Panc1 (cell line): ENCODE measurements around the gene SLC22A17. TPM values are rescaled to one million over a fixed set of nuclear protein-coding genes. Genes with fewer than 3 reads are reported as not detected.

Experiments used
- ATAC-seq: fragments of 200-7000 bp; cut with Tn5 transposase; 2 replicates; pipeline ENCODE4 v1.9.1; 2020; ENCODE audit warnings: mild to moderate bottlenecking, moderate library complexity
- BruUV-seq: library from RNA; stranded (reverse); fragments of 400-500 nt; replicated peaks from 2 replicates; lab custom pipeline; 2021; lab: Mats Ljungman, UMichigan
- CTCF ChIA-PET: fragments of 300-600 bp; sonication (Branson Sonifier 250); formaldehyde crosslinking; loops from one replicate; lab custom pipeline; 2022; ENCODE audit warnings: antibody characterized with exemption; lab: Charles Lee
- POLR2A ChIA-PET: fragments of 300-600 bp; sonication (Branson Sonifier 250); formaldehyde crosslinking; loops from one replicate; lab custom pipeline; 2022; ENCODE audit warnings: antibody characterized with exemption; lab: Charles Lee
- DNase-seq: peaks from one replicate; pipeline ENCODE4 v3.0.0-alpha.2; 2010; ENCODE audit warnings: low read depth, low spot score
- H3K27ac ChIP-seq: 2 replicates; pipeline ENCODE4 v1.5.1; 2011; ENCODE audit warnings: mild to moderate bottlenecking, low read length, inconsistent platforms
- H3K27me3 ChIP-seq: fragments of 200-500 bp; sonication (Bioruptor generic); 2 replicates; pipeline ENCODE4 v1.6.0; 2014; ENCODE audit warnings: low read length, inconsistent platforms; ENCODE audit not compliant: control insufficient read depth, insufficient read depth
- H3K36me3 ChIP-seq: fragments of 200-500 bp; sonication (Bioruptor generic); 2 replicates; pipeline ENCODE4 v1.5.1; 2014; ENCODE audit warnings: inconsistent platforms, mild to moderate bottlenecking, low read length, moderate library complexity; ENCODE audit not compliant: control insufficient read depth, insufficient read depth
- H3K4me1 ChIP-seq: 2 replicates; pipeline ENCODE4 v1.5.1; 2011; ENCODE audit warnings: inconsistent platforms, mild to moderate bottlenecking, low read length, moderate library complexity; ENCODE audit not compliant: control insufficient read depth, insufficient read depth
- H3K4me3 ChIP-seq, 2 experiments: 2 replicates each; pipeline ENCODE4 v1.5.1; 2011 to 2012; ENCODE audit warnings: low read depth in 2 of 2, low read length in 2 of 2, mild to moderate bottlenecking in 2 of 2, inconsistent platforms in 1 of 2, moderate library complexity in 1 of 2
- H3K9me3 ChIP-seq: fragments of 200-500 bp; sonication (Bioruptor generic); 2 replicates; pipeline ENCODE4 v1.5.1; 2014; ENCODE audit warnings: low read depth, mild to moderate bottlenecking, inconsistent platforms, low read length, moderate library complexity; ENCODE audit not compliant: control insufficient read depth, insufficient read depth
- CTCF ChIP-seq: fragments of 450-650 bp; IDR thresholded peaks from 2 replicates; pipeline ENCODE4 v1.5.1; 2017; ENCODE audit warnings: mild to moderate bottlenecking
- POLR2AphosphoS5 ChIP-seq: IDR thresholded peaks from 2 replicates; pipeline ENCODE4 v1.6.1; 2012; ENCODE audit warnings: mild to moderate bottlenecking, low read depth, low read length, moderate library complexity
- SIN3A ChIP-seq: IDR thresholded peaks from 2 replicates; pipeline ENCODE4 v1.6.1; 2012; ENCODE audit warnings: low read depth, mild to moderate bottlenecking, low read length, moderate library complexity, borderline replicate concordance; ENCODE audit not compliant: insufficient read depth
- TCF7L2 ChIP-seq: IDR thresholded peaks from 2 replicates; pipeline ENCODE4 v1.6.1; 2011; ENCODE audit warnings: mild to moderate bottlenecking, low read depth, low read length, inconsistent platforms
- in situ Hi-C: cut with HindIII; loops from 2 replicates; pipeline ENCODE4 v1.10.0; 2016; ENCODE audit warnings: low sequenced_read_pairs, low pct_unique_long_range_greater_than_20kb
- intact Hi-C: fragments of 100-400 bp; cut with micrococcal nuclease; formaldehyde crosslinking; loops from one replicate; pipeline ENCODE4 v1.10.0; 2022; ENCODE audit not compliant: unreplicated experiment
- total RNA-seq: library from RNA; stranded (reverse); gene quantifications from one replicate; pipeline ENCODE4 v1.2.1, GENCODE V29; 2021; ENCODE audit not compliant: unreplicated experiment
- TF ChIP-seq, protein P1 (sequence below), 2 experiments: IDR thresholded peaks; 2 replicates each; pipeline ENCODE4 v1.6.1; 2011 to 2012; ENCODE audit warnings: low read depth in 2 of 2, control low read depth in 1 of 2, low read length in 1 of 2, mild to moderate bottlenecking in 1 of 2, moderate library complexity in 1 of 2; ENCODE audit not compliant: insufficient read depth in 1 of 2

Gene SLC22A17
- total RNA-seq, 1 experiment from 2014 or later = 3.2 TPM

DNA sequence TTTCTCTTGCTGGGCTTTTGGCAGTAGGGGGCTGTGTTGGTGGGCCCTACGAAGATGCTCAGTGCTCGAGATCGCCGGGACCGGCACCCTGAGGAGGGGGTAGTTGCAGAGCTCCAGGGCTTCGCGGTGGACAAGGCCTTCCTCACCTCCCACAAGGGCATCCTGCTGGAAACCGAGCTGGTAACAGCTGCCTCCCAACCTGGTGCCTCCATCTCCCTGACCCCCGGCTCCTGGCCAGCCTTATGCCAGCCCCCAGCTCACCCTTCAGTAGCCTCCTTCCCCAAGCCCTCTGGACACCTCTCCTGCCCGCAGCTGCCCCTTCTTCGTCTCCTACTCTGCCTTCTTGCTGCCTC, 24.5 kb upstream of the SLC22A17 start:
- ChIA-PET CTCF (interaction anchor here (0.6 to 0.9 kb wide), 2 partner anchors 52 to 100 kb away, joined by 5 to 8 read pairs; no protein-coding TSS in a partner anchor), POLR2A (no interaction called here)
- H3K4me1 ChIP-seq = no peaks in the 10 kb centered on the region
- no TSS peak for BruUV-seq
- in situ Hi-C loops = no loop called here
- no peaks in the 10 kb centered on the region for H3K27me3 ChIP-seq
- H3K9me3 ChIP-seq = no peaks in the 10 kb centered on the region
- TF ChIP-seq POLR2AphosphoS5 (no peak), TCF7L2 (no peak)
- H3K36me3 ChIP-seq = no peaks in the 10 kb centered on the region
- no peak for ATAC-seq
- H3K4me3 ChIP-seq = no peak overlapping the region
- no peak for DNase-seq
- intact Hi-C loops = no loop called here
- no peak overlapping the region for H3K27ac ChIP-seq

- H3K27ac ChIP-seq = no peak within 1 kb of the TSS
- ATAC-seq = no peak
- DNase-seq = no peak
- H3K36me3 ChIP-seq = no peaks in the 10 kb centered on the region
- H3K4me1 ChIP-seq = no peaks in the 10 kb centered on the region
- no peaks in the 10 kb centered on the region for H3K9me3 ChIP-seq
- BruUV-seq = no TSS peak
- no peaks in the 10 kb centered on the region for H3K27me3 ChIP-seq
- ChIA-PET CTCF (interaction anchor here (0.5 to 0.9 kb wide), 2 partner anchors 52 to 59 kb away, joined by 5 read pairs; no protein-coding TSS in a partner anchor), POLR2A (no interaction called here)
- no peak for TF ChIP-seq SIN3A
- TF ChIP-seq, protein P1, sequence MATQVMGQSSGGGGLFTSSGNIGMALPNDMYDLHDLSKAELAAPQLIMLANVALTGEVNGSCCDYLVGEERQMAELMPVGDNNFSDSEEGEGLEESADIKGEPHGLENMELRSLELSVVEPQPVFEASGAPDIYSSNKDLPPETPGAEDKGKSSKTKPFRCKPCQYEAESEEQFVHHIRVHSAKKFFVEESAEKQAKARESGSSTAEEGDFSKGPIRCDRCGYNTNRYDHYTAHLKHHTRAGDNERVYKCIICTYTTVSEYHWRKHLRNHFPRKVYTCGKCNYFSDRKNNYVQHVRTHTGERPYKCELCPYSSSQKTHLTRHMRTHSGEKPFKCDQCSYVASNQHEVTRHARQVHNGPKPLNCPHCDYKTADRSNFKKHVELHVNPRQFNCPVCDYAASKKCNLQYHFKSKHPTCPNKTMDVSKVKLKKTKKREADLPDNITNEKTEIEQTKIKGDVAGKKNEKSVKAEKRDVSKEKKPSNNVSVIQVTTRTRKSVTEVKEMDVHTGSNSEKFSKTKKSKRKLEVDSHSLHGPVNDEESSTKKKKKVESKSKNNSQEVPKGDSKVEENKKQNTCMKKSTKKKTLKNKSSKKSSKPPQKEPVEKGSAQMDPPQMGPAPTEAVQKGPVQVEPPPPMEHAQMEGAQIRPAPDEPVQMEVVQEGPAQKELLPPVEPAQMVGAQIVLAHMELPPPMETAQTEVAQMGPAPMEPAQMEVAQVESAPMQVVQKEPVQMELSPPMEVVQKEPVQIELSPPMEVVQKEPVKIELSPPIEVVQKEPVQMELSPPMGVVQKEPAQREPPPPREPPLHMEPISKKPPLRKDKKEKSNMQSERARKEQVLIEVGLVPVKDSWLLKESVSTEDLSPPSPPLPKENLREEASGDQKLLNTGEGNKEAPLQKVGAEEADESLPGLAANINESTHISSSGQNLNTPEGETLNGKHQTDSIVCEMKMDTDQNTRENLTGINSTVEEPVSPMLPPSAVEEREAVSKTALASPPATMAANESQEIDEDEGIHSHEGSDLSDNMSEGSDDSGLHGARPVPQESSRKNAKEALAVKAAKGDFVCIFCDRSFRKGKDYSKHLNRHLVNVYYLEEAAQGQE (IDR thresholded peaks at IDR 0.05; ENCODE audit: insufficient read depth in 1 of 2, low read depth in 2 of 2, low read length in 1 of 2) = no peak
- no peak within 1 kb of the TSS for H3K4me3 ChIP-seq
- intact Hi-C loops (no loop called here), in situ Hi-C loops (no loop called here)
Observed at GRCh38 chr14:23376482-23377197, 24.0 kb upstream of the SLC22A17 start, which contains the start of gene CMTM5. Gene CMTM5, plus strand, starts transcription at chr14:23377046. Its CDS starts 206 bp downstream, at chr14:23377252.

DNA sequence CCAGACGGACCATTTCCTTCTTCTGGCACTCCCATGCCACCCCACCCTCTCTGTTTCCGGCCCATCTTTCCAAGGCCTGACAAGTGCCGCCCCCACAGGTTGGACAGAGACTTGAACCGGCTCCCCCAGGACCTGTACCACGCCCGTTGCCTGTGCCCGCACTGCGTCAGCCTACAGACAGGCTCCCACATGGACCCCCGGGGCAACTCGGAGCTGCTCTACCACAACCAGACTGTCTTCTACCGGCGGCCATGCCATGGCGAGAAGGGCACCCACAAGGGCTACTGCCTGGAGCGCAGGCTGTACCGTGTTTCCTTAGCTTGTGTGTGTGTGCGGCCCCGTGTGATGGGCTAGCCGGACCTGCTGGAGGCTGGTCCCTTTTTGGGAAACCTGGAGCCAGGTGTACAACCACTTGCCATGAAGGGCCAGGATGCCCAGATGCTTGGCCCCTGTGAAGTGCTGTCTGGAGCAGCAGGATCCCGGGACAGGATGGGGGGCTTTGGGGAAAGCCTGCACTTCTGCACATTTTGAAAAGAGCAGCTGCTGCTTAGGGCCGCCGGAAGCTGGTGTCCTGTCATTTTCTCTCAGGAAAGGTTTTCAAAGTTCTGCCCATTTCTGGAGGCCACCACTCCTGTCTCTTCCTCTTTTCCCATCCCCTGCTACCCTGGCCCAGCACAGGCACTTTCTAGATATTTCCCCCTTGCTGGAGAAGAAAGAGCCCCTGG, 23.0 kb upstream of the SLC22A17 start:
- no peak overlapping the region for H3K4me3 ChIP-seq
- intact Hi-C loops = no loop called here
- H3K4me1 ChIP-seq = no peaks in the 10 kb centered on the region
- H3K27ac ChIP-seq = no peak overlapping the region
- no peak for ATAC-seq
- in situ Hi-C loops = no loop called here
- CTCF ChIA-PET = no interaction called here
- TF ChIP-seq SIN3A (no peak), CTCF (no peak), POLR2AphosphoS5 (no peak), TCF7L2 (no peak)
- TF ChIP-seq, protein P1 (IDR thresholded peaks at IDR 0.05; ENCODE audit: insufficient read depth in 1 of 2, low read depth in 2 of 2, low read length in 1 of 2) = no peak
- H3K36me3 ChIP-seq = no peaks in the 10 kb centered on the region
- no peaks in the 10 kb centered on the region for H3K9me3 ChIP-seq
- no peaks in the 10 kb centered on the region for H3K27me3 ChIP-seq
- POLR2A ChIA-PET = no interaction called here
- BruUV-seq = no TSS peak
- no peak for DNase-seq
